HL-60/S4 treated with retinoic acid at 250 ng/mL for 4 days and 3 days (cell line): ENCODE results near the gene BOD1L1.

Experiments used
- in situ Hi-C: fragments of 300-500 bp; cut with MboI; formaldehyde crosslinking; loops from 2 replicates; pipeline ENCODE4 v1.7.0; 2022; ENCODE audit warnings: low sequenced_read_pairs

Gene BOD1L1

DNA sequence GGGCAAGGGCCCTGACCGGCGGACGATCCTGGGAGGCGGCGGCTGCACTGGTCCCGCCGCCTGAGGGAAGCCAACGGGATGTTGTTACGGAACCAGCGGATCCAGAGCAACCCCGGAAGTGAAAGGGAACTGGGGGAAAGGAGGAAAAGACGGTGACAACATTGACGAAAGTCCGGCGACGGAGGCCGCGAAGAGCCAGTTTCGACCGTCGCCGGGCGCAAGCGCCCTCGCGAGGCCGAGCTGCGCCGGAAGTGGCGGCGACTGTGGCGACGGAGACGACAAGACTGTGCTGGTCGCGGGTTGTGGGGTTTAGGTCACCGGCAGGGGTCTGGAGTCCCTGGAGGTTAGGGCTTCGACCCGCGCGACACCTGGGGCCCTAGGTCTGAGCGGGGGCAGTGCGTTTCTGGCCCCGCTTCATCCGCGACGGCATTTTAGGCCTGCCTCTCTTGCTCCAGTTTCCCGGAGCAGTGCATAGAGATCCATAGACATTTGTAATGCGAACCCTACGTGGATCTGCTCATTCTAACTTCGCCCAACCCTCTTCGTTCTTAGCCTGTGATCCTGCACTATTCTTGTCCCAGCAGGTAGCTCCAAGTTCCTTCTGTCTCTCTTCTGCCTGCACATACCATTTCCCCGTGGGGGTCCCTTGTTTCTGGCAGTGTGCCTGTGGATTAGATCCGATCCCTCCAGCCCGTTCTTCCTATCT lies at the start of gene BOD1L1:
TSS of gene BOD1L1 (minus strand) at position 120 of the 706 bp plus-strand sequence. CDS start 138 bp downstream, outside the sequence.
- in situ Hi-C loops, result no loop called here

DNA sequence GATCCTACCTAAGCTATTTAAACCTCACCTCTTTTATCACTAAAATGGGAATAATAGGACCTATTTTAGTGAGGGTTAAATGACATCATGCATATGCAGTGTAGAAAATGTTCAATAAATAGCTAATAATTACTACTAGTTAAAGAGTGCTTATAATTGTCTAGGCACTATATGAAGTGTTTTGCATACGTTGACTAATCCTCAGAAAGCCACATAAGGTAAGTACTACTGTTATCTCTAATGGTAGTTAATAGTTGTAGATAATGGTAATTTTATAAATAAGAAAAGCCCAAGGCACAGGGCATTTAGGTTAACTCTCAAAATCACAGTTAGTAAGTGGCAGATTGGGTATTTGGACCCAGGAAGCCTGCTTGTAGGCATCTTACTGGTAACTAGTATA lies 47.4 kb upstream of the BOD1L1 start:
- in situ Hi-C loops, result no loop called here

DNA sequence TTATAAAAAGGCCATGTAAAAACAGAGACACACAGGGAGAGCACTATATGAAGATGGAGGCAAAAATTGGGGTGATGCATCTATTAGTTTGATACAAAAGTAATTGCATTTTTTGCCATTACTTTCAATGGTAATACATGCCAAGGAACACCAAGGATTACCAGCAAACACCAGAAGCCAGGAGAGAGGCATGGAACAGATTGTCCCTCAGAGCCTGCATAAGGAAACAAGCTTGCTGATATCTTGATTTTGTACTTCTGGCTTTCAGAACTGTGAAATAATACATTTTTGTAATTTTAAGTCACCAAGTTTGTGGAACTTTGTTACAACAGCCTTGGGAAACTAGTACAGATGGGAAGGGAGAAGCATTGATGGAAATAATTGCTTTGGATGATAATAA lies 45.6 kb upstream of the BOD1L1 start:
- in situ Hi-C loops, result no loop called here

DNA sequence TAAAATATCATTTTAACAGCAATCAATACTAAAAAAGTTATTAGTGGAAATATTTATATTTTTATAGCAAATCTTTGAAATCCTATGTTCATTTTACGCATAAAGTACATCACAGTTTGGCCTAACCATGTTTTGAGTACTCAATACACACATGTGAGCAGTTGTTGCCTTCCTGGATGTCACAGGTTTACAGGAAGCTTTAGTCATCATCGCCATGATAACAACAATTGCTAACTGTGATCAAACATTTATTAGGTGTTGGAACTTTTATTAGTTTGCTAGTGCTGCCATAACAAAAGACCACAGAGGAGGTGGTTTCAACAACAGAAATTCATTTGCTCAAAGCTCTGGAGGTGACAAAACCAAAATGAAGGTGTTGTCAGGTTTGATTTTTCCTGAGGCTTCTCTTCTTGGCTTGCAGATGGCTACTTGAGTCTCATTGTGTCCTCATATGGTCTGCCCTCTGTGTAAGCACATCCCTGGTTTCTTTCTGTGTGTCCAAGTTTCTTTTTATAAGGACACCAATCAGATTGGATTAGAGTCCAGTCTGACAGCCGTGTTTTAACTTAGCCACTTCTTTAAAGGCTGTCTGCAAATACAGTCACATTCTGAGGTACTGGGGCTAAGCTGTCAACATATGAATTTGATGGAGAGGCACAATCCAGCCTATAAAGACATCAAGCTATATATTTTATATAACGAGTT lies 43.1 kb upstream of the BOD1L1 start:
- in situ Hi-C loops, result no loop called here

DNA sequence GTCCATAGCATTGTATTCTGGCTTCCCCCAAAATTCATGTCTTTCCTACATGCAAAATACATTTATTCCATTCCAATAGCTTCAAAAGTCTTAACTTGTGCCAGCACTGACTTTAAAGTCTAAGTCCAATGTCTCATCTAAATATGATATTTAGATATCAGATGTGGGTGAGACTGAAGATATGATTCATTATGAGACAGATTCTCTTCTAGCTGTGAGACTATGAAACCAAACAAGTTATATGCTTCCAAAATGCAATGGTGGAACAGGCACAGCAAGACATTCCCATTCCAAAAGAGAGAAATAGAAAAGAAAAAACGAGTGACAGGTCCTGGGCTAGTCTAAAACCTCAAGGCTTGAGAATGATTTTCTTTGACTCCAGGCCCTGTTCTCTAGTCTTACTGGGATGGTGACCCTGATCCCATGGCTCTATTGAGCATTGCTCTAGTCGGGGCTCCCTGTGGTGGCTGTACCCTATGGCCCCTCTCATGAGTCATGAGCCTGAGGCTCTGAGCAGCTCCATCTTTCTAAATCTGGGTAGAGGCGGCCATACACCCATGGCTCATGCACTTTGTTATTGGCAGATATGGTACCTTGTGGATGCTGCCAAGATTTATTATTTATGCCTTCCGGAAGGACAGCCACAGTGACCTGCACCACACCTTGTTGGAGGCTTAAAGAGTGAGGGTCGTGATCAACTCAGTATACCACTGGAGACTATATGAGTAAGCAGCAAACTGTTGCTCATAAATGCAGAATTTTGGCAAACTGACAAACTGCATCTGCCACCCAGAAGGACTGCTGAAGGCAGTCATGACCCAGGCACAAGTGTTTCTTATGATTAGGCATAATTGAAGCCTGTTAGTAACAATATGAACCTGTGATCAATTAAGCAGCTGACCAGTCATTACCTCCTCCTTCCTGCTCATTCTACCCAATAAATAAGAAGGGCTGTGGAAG lies 38.5 kb upstream of the BOD1L1 start:
- in situ Hi-C loops, result no loop called here

DNA sequence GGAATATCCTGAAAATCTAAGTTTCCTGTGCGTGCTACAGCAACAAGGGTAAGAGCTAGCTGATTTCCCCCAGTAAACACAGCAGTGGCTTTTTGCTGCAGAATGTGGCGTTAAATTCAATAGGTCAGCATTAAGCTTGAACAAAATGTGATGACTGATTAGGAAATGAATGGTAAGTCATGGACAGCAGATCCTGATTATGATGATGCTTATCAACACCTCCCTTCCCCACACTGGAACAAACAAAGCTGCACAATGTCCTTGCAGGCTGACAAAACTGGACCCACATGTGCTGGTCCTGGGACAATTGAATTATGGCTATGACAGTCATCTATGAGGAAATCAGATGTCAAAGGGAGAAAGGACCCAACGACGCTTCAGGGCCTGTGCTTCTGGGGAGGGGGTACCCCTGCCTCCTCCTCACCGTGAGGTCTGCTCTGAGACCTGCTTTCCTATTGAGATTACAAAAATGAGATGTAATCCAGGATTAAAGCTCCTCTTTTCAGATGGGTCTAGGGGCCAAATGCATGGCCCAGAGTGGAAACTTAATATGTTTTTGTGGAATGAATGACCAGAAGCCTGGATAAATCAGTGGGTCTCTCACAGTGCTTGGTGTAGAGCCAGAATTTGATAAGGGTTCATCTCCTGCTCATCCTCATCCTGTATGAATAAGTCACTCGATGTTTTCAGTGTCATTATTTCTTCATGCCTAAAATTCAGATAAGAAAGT lies 32.0 kb upstream of the BOD1L1 start:
- in situ Hi-C loops, result no loop called here

DNA sequence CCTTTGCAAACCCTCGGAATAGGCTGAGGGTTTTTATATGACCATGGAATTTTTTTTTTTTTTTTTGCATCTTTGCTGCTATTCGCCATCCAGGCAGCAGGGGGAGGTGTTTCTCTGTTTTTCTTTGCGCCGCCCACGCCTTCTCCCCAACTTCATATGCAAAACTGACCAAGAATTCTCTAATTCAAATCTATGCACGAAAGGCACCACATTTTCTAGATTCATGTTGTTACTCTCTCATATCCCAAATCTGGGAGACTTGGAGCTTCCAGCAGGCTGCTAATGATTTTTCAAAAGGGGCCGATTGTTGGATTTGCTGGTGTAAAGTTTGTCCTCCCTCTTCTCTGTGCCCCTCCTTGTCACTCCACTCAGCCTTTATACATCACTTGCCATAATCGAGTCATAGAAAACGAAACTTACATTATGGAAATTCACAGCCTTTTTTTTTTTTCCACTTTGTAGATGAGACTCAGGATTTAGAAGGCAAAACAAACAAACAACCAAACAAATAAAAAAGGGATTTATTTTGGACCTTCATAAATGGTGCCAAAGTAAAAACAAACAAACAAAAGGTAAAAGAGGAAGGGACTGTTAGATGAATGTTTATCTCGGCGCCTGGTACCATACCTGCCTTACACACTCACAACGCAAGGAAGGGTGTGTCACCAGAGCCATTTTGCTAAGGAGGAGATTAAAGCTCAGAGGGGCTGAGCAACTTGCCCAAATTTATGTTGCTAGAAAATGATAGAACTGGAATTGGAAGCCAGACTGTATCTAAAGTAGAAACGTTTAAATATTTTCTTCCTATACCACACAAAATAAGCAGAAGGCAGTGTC lies 29.3 kb upstream of the BOD1L1 start:
- in situ Hi-C loops, result no loop called here

DNA sequence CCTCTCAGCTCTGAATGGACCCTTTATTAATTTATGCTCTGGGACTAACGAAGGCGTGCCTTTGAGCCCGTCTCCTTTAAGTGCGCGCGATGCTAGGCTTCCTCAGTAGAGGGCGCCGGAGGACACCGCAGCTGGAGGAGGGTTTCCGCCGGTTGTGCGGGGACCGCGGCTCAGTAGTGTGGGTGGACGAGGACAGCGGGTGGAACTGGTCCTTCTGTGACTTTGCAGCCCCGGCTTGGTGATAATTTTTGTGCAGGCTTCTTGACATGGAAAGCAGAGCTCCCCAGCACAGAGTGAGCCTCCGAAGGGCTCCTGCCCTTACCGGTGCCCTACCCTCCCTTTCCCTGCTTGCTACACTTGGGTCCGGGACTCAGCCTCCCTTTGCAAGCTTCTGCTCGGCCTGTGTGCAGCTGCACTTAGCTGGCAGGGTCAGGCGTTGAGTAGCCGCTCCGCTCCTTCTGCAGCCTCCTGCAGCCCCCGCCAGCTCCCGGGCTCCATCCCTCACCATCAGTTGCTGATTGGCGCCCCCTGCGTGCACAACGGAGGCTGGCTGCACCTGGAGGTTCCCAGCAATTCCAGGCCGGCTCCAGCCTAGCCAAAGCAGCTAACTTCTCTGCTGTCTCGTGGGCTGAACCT lies 26.8 kb upstream of the BOD1L1 start:
- in situ Hi-C loops, result no loop called here

DNA sequence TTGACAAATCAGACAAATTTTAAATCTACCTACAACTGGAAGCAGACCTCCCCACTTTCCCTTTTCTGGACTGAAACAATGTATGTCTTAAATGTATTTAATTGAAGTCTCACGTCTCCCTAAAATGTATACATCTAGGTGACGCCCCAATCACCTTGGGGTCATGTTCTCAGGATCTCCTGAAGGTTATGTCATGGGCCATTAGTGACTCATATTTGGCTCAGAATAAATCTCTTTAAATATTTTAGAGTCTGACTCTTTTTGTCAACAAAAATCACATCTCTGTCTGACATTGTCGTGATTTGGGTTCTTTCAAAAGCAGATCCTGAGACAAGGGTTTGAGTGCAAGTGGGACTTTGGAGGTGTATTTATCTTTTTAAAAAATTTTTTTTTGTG lies 26.2 kb upstream of the BOD1L1 start:
- in situ Hi-C loops, result no loop called here

DNA sequence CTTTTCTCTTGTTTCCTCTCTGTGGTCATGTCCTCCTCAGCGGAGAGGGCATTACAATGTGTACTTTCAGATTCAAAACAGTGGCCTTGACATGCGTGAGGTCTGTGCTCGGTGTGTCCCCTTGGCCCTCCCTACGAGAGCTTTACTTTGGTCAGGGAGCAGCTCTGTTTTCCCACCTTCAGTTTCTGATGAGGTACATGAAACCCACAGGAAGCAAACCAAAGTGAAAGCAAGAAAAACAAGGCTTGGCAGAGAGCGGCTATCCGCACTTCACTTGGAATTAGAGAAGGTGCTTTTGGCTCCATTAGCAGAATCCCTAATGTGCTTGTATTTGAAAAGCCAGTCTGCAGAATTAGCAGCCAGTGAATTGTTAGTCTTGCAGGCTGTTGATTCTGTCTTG lies 19.5 kb upstream of the BOD1L1 start:
- in situ Hi-C loops, result no loop called here

DNA sequence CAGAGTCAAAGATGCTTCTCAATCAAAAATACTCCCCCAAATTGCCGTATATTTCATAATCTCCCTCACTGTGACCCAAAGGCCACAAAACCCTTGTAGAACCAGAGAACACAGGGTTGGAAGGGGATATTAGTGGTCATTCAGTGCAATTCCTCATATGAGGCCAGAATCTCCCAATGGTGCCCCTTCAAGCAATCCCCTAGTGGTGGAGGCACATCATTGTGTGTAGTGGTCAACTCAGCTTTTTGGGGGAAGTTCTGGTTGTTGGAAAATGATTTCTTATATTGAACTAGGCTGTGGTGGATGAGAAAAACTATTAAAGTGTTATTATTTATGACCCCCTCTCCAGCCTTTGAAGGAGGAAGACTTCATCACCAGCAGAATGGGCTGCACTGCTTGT lies 17.6 kb upstream of the BOD1L1 start:
- in situ Hi-C loops, result no loop called here

DNA sequence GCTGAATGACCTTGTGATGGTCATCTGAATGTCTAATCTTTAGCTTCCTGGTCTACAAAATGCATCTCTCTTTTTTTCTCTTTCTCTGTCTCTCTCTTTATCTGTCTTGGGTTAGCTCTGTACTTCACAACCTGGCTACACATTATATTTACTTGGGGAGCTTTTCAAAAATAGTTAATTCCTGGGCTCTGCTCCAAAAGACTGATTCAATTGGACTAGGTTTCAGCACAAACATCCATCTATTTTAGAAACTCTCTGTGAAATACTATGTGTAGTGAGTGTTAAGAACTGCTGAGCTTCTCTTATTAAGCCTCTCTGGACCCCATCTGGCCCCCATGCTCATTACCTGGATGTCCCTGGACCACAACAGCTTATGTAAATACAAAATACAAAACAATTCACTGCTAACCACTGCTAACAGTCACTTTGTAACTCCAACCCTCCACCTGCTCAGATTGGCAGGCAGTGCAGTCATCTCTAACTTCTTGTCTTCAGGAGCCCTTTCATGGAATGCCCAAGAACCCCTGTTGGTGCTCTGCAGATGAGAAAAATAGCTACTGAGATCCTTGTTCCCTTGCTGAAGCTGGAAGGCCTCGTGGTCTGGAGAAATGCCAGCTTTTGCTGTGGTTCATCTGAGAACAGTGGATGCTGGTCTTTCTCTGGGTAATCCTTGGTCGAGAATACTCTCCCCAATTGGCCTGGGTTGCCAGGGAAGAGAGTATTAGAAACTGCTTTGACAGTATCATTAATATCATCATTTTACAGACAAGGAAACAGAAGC lies 14.8 kb upstream of the BOD1L1 start:
- in situ Hi-C loops, result no loop called here

DNA sequence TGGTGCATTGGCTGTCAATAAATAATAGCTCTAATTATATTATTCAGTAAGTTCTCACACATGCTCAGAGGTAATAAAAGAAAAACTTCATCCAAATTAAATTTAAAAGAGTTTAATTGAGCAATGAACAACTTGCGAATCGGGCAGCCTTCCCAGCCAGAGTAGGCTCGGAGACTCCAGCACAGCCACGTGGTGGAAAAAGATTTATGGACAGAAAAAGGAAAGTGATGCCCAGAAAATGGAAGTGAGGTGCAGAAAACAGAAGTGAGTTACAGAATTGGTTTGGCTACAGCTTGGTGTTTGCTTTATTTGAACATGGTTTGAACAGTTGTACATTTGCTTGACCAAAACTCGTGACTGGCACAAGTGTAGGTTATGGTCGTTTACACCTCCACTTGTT lies 13.6 kb upstream of the BOD1L1 start:
- in situ Hi-C loops, result no loop called here

DNA sequence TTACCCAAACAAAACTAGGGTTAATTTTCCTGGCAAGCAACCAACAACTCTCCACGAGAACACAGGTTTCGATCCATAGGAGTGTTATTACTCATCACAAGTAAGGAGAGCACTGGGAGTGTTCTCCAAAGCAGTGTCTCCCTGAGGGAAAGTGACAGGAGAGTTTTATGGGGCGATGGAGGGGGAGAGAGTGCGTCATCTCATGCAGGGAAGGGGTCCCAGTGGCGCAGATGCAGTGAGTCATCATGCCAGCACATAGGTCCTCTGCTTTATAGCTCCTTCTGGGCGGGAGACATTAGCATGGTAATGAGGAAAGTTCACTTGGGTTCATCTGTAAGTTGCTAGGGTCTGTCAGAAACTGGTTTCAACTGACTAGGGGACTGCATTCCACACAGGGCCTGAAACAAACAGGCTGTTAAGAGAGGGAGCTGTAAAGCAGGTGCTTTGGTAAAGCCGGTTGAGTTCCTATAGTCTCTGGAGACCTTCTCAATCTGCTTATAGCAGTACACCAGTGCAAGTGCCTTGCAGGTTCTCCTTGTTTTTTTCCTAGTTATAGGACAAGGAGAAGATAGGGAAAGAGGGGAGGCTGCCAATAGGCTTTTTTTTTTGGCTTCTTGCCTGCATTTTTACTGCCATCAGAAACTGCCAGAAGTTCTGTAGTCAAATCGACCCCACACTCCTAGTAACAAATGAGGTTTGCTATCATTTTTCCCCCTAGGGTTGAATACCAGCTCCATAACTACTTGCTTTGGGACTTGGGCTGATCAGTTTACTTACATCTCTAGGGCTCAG lies 12.8 kb upstream of the BOD1L1 start:
- in situ Hi-C loops, result no loop called here

DNA sequence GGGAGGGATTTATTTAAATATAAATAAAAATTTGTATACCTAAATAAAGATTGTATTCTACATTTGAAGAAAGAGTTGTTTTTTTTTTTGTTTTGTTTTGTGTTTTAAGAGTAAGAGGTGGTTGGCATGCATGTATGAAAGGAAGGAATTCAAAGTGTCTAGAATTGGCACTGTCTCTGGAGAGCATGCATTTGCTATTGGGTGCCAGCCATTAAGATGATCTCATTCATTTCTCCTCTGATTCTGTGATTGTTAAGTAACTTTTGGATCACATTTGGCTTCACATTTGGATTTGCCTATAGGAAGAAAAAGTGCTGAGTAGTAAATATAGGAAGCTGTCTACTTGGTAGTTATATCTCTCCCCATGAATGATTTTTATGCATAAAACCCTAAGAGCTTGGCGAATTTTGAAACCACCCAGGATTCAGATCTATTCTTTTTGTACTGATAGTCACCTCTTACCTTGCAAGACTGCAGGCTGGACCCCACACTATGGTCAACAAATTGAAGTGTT lies 7.8 kb upstream of the BOD1L1 start:
- in situ Hi-C loops, result no loop called here

DNA sequence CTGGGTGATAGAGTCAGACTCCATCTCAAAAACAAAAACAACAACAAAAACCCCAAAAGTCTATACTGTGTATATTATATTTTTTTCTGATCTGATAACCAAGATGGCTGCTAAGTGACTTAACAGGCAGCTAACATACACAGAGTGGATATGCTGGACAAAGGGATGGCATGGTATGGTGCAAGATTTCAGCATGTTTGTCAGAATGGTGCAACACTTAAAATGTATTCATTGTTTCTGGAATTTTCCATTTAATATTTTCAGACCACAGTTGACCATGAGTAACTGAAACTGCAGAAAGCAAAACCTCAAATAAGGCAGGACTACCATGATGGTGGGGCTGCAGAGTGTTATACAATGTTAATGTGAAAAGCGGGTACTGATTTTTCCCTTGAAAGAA lies 6.1 kb upstream of the BOD1L1 start:
- in situ Hi-C loops, result no loop called here

DNA sequence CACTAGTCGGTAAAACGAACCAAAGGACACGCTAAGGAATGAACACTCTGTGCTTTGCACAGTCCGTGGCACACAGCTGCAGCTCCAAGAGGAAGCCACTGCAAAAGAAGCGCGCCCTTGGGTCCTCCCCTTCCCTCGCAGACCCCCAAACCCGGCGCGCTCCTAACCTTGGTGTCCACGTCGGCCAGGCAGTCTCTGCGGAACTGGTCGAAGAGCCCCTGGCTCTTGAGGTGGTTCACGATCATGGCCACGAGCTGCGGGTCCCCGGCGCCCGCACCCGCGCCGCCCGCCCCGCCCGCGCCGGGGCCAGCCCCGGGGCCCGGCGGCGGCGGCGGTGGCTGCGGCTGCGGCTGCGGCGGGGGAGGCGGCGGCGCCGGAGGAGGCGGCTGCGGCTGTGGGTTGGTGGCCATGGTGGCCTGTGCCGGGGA lies 333 bp downstream of the BOD1L1 start:
- in situ Hi-C loops, result no loop called here
